ENCODE results near the gene EEF1G. TPM values are rescaled to one million over a fixed set of nuclear protein-coding genes. Genes with fewer than 3 reads are reported as not detected.

The EEF1G gene
- total RNA-seq, 1 experiment from 2014 or later, result 1,667 TPM

GRCh38 chr11:62512961-62513360, 60.7 kb downstream of the EEF1G start:
- CTCF ChIA-PET, result interaction anchor here (0.6 to 12.2 kb wide), 3 partner anchors 31 to 88 kb away, joined by 3 to 177 read pairs (median 7); no protein-coding TSS in a partner anchor
- H3K27me3 Mint-ChIP-seq (ENCODE audit: low read depth), result peaks cover 13% of the 10 kb centered on the region

More at GRCh38 chr11:62512961-62513360, 60.7 kb downstream of the EEF1G start:
- POLR2A ChIA-PET, result no interaction called here
- Mint-ChIP-seq H3K9me3 (no peaks in the 10 kb centered on the region), H3K27ac (no peak overlapping the region), H3K36me3 (no peaks in the 10 kb centered on the region), H3K4me3 (no peak overlapping the region), H3K4me1 (peaks cover 11% of the 10 kb centered on the region)
- DNase-seq (ENCODE audit: low spot score), result no peak
- TF ChIP-seq GABPB1 (CRISPR knock-in tag; IDR thresholded peaks at IDR 0.05), result no peak
- ATAC-seq, result no peak

Small RNA genes lying within 50 kb of the gene (microRNA-seq; reads per million reads assigned to microRNA genes)
- gene MIR6747 (ENCODE audit: borderline number of aligned reads), result not detected

Other genes with a start within 250 kb of the EEF1G start
- 36.3 to 51.6 TPM (median 41.5 TPM) in 3 replicates for gene ASRGL1, start 236.4 kb downstream of the EEF1G start, total RNA-seq (2021)
- gene SCGB1A1, start 154.9 kb downstream of the EEF1G start, total RNA-seq (2021), result 1.1 to 1.6 TPM (median 1.2 TPM) in 3 replicates
- gene AHNAK, start 27.1 kb downstream of the EEF1G start, total RNA-seq (2021), result 10.9 to 21.0 TPM (median 11.5 TPM) in 3 replicates
- 35.3 to 40.0 TPM (median 37.3 TPM) in 3 replicates for gene TUT1, start 17.6 kb upstream of the EEF1G start, total RNA-seq (2021)
- 101 to 115 TPM (median 103 TPM) in 3 replicates for gene MTA2, start 28.0 kb upstream of the EEF1G start, total RNA-seq (2021)
- gene EML3, start 38.9 kb upstream of the EEF1G start, total RNA-seq (2021), result 45.5 to 54.7 TPM (median 51.1 TPM) in 3 replicates
- 0.78 to 1.6 TPM (median 0.94 TPM) in 3 replicates for gene ROM1, start 39.4 kb upstream of the EEF1G start, total RNA-seq (2021)
- gene B3GAT3, start 48.1 kb upstream of the EEF1G start, total RNA-seq (2021), result 41.2 to 43.9 TPM (median 43.3 TPM) in 3 replicates
- 323 to 350 TPM (median 327 TPM) in 3 replicates for gene GANAB, start 72.7 kb upstream of the EEF1G start, total RNA-seq (2021)
- gene INTS5, start 79.4 kb upstream of the EEF1G start, total RNA-seq (2021), result 28.9 to 32.7 TPM (median 31.9 TPM) in 3 replicates
- gene C11orf98, start 91.3 kb upstream of the EEF1G start, total RNA-seq (2021), result 132 to 154 TPM (median 137 TPM) in 3 replicates
- 60.7 to 75.6 TPM (median 60.9 TPM) in 3 replicates for gene CSKMT, start 91.4 kb upstream of the EEF1G start, total RNA-seq (2021)
- 17.7 to 18.7 TPM (median 18.1 TPM) in 3 replicates for gene UQCC3, start 97.8 kb upstream of the EEF1G start, total RNA-seq (2021)
- 4.2 to 6.3 TPM (median 5.1 TPM) in 3 replicates for gene LBHD1, start 98.4 kb upstream of the EEF1G start, total RNA-seq (2021)
- gene UBXN1, start 105.2 kb upstream of the EEF1G start, total RNA-seq (2021), result 128 to 135 TPM (median 128 TPM) in 3 replicates
- gene LRRN4CL, start 115.6 kb upstream of the EEF1G start, total RNA-seq (2021), result 0.16 to 0.39 TPM (median 0.23 TPM) in 3 replicates
- gene BSCL2, start 133.5 kb upstream of the EEF1G start, total RNA-seq (2021), result 92.0 to 97.2 TPM (median 92.0 TPM) in 3 replicates
- gene GNG3, start 133.8 kb upstream of the EEF1G start, total RNA-seq (2021), result 3.5 to 6.0 TPM (median 3.9 TPM) in 3 replicates
- gene HNRNPUL2, start 153.6 kb upstream of the EEF1G start, total RNA-seq (2021), result 42.1 to 42.9 TPM (median 42.2 TPM) in 3 replicates
- 39.7 to 48.7 TPM (median 39.8 TPM) in 3 replicates for gene TTC9C, start 154.6 kb upstream of the EEF1G start, total RNA-seq (2021)
- gene ZBTB3, start 180.3 kb upstream of the EEF1G start, total RNA-seq (2021), result 82.3 to 88.1 TPM (median 88.0 TPM) in 3 replicates
- 81.3 to 101 TPM (median 84.3 TPM) in 3 replicates for gene POLR2G, start 187.7 kb upstream of the EEF1G start, total RNA-seq (2021)
- gene TAF6L, start 197.5 kb upstream of the EEF1G start, total RNA-seq (2021), result 33.8 to 42.1 TPM (median 36.3 TPM) in 3 replicates
- 21.4 to 23.6 TPM (median 22.2 TPM) in 3 replicates for gene TMEM179B, start 213.5 kb upstream of the EEF1G start, total RNA-seq (2021)
- 25.5 to 26.4 TPM (median 25.9 TPM) in 3 replicates for gene TMEM223, start 218.1 kb upstream of the EEF1G start, total RNA-seq (2021)
- 43.2 to 44.7 TPM (median 44.3 TPM) in 3 replicates for gene NXF1, start 231.5 kb upstream of the EEF1G start, total RNA-seq (2021)

Measured in WTC11 (cell line).